HepG2 (cell line): ENCODE results near the gene ANG. TPM values are rescaled to one million over a fixed set of nuclear protein-coding genes. Genes with fewer than 3 reads are reported as not detected.

Experiments
- AHDC1 ChIP-seq: sonication (generic); formaldehyde crosslinking; IDR thresholded peaks from 2 replicates; pipeline ENCODE4 v1.5.1; 2020; ENCODE audit warnings: mild to moderate bottlenecking, missing genetic modification reagents, borderline replicate concordance
- KLF6 ChIP-seq: IDR thresholded peaks from 2 replicates; pipeline ENCODE4 v1.8.0; 2016; ENCODE audit warnings: missing biosample characterization, missing genetic modification reagents
- MAX ChIP-seq: IDR thresholded peaks from 2 replicates; pipeline ENCODE4 v1.6.1; 2012; ENCODE audit warnings: inconsistent platforms
- MZF1 ChIP-seq: sonication (generic); formaldehyde crosslinking; IDR thresholded peaks from 2 replicates; pipeline ENCODE4 v1.8.1; 2023; ENCODE audit warnings: mild to moderate bottlenecking, missing genetic modification reagents, borderline replicate concordance
- RFXANK ChIP-seq: IDR thresholded peaks from 2 replicates; pipeline ENCODE4 v1.6.1; 2016
- SMYD3 ChIP-seq: sonication (generic); formaldehyde crosslinking; IDR thresholded peaks from 2 replicates; pipeline ENCODE4 v1.8.1; 2023; ENCODE audit warnings: mild to moderate bottlenecking, missing genetic modification reagents
- SPEN ChIP-seq: sonication (generic); formaldehyde crosslinking; IDR thresholded peaks from 2 replicates; pipeline ENCODE4 v1.5.1; 2020; ENCODE audit warnings: low read depth, mild to moderate bottlenecking, missing genetic modification reagents
- ZNF441 ChIP-seq: sonication (generic); formaldehyde crosslinking; IDR thresholded peaks from 2 replicates; pipeline ENCODE4 v1.7.0; 2021; ENCODE audit warnings: missing genetic modification reagents, borderline replicate concordance
- ZNF572 ChIP-seq: sonication (generic); formaldehyde crosslinking; IDR thresholded peaks from 2 replicates; pipeline ENCODE4 v1.5.1; 2020; ENCODE audit warnings: mild to moderate bottlenecking, missing genetic modification reagents
- ZNF574 ChIP-seq: sonication (generic); formaldehyde crosslinking; IDR thresholded peaks from 2 replicates; pipeline ENCODE4 v1.4.0; 2020; ENCODE audit warnings: missing genetic modification reagents
- ZNF652 ChIP-seq: IDR thresholded peaks from 2 replicates; pipeline ENCODE4 v1.6.1; 2016; ENCODE audit warnings: low read depth, borderline replicate concordance
- ZNF766 ChIP-seq: sonication (generic); formaldehyde crosslinking; IDR thresholded peaks from 2 replicates; pipeline ENCODE4 v1.5.0; 2020; ENCODE audit warnings: missing genetic modification reagents, borderline replicate concordance
- polyA plus RNA-seq, 8 experiments: library from polyadenylated mRNA; depleted of rRNA in 3 of 8; stranded (reverse) in 7 of 8; unstranded in 1 of 8; fragments of >200 nt; fragmentation: Illumina TruSeq in 4 of 8; extraction: Trizol in 4 of 8; gene quantifications; 2 replicates each; pipeline versions ENCODE4 v1.2.1 to v1.2.3, GENCODE V29; 2011 to 2016; ENCODE audit warnings: low read depth in 4 of 8, missing spikeins in 1 of 8, mixed read lengths in 1 of 8; ENCODE audit not compliant: insufficient read depth in 1 of 8
- total RNA-seq, 5 experiments: library from RNA; depleted of rRNA; stranded (reverse); fragments of >200 nt; fragmentation: Illumina TruSeq; extraction: Trizol; gene quantifications; 2 replicates each; pipeline ENCODE4 v1.2.3, GENCODE V29; 2016; ENCODE audit warnings: low read depth in 1 of 5
- TF ChIP-seq, protein P1 (sequence below), 2 experiments: fragments of 450-650 bp in 1 of 2; sonication (generic) in 1 of 2; formaldehyde crosslinking; IDR thresholded peaks; 2 replicates each; pipeline versions ENCODE4 v1.5.0 to v1.8.0; 2020 to 2022; ENCODE audit warnings: mild to moderate bottlenecking in 1 of 2, missing genetic modification reagents in 1 of 2
- TF ChIP-seq, protein P2 (sequence below): sonication (generic); formaldehyde crosslinking; IDR thresholded peaks from 2 replicates; pipeline ENCODE4 v1.5.0; 2020; ENCODE audit warnings: mild to moderate bottlenecking, low read depth, missing genetic modification reagents, borderline replicate concordance
- TF ChIP-seq, protein P3 (sequence below): sonication (generic); formaldehyde crosslinking; IDR thresholded peaks from 2 replicates; pipeline ENCODE4 v1.4.0; 2020; ENCODE audit warnings: mild to moderate bottlenecking, missing genetic modification reagents
- TF ChIP-seq, protein P4 (sequence below): sonication (generic); formaldehyde crosslinking; IDR thresholded peaks from 2 replicates; pipeline ENCODE4 v1.4.0; 2020; ENCODE audit warnings: mild to moderate bottlenecking, low read depth, missing genetic modification reagents

Gene ANG
- total and polyA plus RNA-seq, 2 of the 13 experiments (the other 11 are each of a cell fraction or from before 2014, with no cell fraction given), result 83.6 to 401 TPM

GRCh38 chr14:20683125-20683890 is 5.3 kb upstream of the ANG start (continued):
- TF ChIP-seq, protein P1, sequence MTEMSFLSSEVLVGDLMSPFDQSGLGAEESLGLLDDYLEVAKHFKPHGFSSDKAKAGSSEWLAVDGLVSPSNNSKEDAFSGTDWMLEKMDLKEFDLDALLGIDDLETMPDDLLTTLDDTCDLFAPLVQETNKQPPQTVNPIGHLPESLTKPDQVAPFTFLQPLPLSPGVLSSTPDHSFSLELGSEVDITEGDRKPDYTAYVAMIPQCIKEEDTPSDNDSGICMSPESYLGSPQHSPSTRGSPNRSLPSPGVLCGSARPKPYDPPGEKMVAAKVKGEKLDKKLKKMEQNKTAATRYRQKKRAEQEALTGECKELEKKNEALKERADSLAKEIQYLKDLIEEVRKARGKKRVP (CRISPR knock-in tag; IDR thresholded peaks at IDR 0.05), result peak in 1 of 2 experiments; percentile 16; a peak in 2 of 4 replicates
- TF ChIP-seq ZNF441 (0 out of 2 replicates have a peak, but pooled peaks have one; percentile 12), ZNF574 (CRISPR knock-in tag) (no peak; the same call in 1 of the 2 replicates), SPEN (CRISPR knock-in tag) (no peak; the same call in 1 of the 2 replicates), MAX (no peak), AHDC1 (no peak), ZNF766 (CRISPR knock-in tag) (no peak), SMYD3 (CRISPR knock-in tag) (no peak), RFXANK (no peak), ZNF572 (no peak), MZF1 (CRISPR knock-in tag) (no peak), ZNF652 (no peak; the same call in 1 of the 2 replicates), KLF6 (CRISPR knock-in tag) (0 out of 2 replicates have a peak, but pooled peaks have one; percentile 72)
- TF ChIP-seq, protein P2, sequence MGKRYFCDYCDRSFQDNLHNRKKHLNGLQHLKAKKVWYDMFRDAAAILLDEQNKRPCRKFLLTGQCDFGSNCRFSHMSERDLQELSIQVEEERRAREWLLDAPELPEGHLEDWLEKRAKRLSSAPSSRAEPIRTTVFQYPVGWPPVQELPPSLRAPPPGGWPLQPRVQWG (CRISPR knock-in tag), result no peak
- TF ChIP-seq, protein P3, sequence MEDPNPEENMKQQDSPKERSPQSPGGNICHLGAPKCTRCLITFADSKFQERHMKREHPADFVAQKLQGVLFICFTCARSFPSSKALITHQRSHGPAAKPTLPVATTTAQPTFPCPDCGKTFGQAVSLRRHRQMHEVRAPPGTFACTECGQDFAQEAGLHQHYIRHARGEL (CRISPR knock-in tag), result no peak; the same call in 1 of the 2 replicates
- TF ChIP-seq, protein P4, sequence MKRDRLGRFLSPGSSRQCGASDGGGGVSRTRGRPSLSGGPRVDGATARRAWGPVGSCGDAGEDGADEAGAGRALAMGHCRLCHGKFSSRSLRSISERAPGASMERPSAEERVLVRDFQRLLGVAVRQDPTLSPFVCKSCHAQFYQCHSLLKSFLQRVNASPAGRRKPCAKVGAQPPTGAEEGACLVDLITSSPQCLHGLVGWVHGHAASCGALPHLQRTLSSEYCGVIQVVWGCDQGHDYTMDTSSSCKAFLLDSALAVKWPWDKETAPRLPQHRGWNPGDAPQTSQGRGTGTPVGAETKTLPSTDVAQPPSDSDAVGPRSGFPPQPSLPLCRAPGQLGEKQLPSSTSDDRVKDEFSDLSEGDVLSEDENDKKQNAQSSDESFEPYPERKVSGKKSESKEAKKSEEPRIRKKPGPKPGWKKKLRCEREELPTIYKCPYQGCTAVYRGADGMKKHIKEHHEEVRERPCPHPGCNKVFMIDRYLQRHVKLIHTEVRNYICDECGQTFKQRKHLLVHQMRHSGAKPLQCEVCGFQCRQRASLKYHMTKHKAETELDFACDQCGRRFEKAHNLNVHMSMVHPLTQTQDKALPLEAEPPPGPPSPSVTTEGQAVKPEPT, result no peak
